K562 (cell line): ENCODE results near the gene DCAF10. TPM values are rescaled to one million over a fixed set of nuclear protein-coding genes. Genes with fewer than 3 reads are reported as not detected.

ENCODE experiments used
- KDM2B ChIP-seq: fragments of 250-450 bp; sonication (Bioruptor Pico); IDR thresholded peaks from 2 replicates; pipeline ENCODE4 v1.8.0; 2021; ENCODE audit warnings: mild to moderate bottlenecking, moderate library complexity
- MBD2 ChIP-seq: sonication (generic); IDR thresholded peaks from 2 replicates; pipeline ENCODE4 v1.6.1; 2016; ENCODE audit warnings: low read depth, borderline replicate concordance
- RAD51 ChIP-seq: fragments of 450-650 bp; IDR thresholded peaks from 2 replicates; pipeline ENCODE4 v1.7.1; 2016; ENCODE audit warnings: low read depth, mild to moderate bottlenecking, borderline replicate concordance
- RBM14 ChIP-seq: fragments of 200-400 bp; formaldehyde crosslinking; IDR thresholded peaks from 2 replicates; pipeline ENCODE4 v1.6.1; 2018; ENCODE audit warnings: low read depth, mild to moderate bottlenecking, low read length, moderate library complexity, borderline replicate concordance; ENCODE audit not compliant: insufficient read depth
- SMC3 ChIP-seq: conservative IDR thresholded peaks from 2 replicates; pipeline ENCODE4 v1.6.1; 2011; ENCODE audit warnings: low read depth, low read length, improper control_type of control experiment; ENCODE audit not compliant: insufficient read depth
- YY1 ChIP-seq, 3 experiments: IDR thresholded peaks; 2 replicates each; pipeline ENCODE4 v1.6.1; 2011; ENCODE audit warnings: low read length in 2 of 3, mild to moderate bottlenecking in 2 of 3, moderate library complexity in 2 of 3, borderline replicate concordance in 1 of 3, control low read depth in 1 of 3, low read depth in 1 of 3; ENCODE audit not compliant: insufficient read depth in 3 of 3, insufficient replicate concordance in 2 of 3, control insufficient read depth in 1 of 3, insufficient read length in 1 of 3; ENCODE audit errors: extremely low read depth in 1 of 3
- ZNF277 ChIP-seq: fragments of 250-450 bp; sonication (Bioruptor Pico); IDR thresholded peaks from 2 replicates; pipeline ENCODE4 v1.8.0; 2022; ENCODE audit warnings: inconsistent platforms, mild to moderate bottlenecking, moderate library complexity, borderline replicate concordance
- ZNF407 ChIP-seq: fragments of 450-650 bp; IDR thresholded peaks from 2 replicates; pipeline ENCODE4 v1.6.1; 2016; ENCODE audit warnings: low read depth
- polyA plus RNA-seq, 8 experiments: library from polyadenylated mRNA; depleted of rRNA in 4 of 8; stranded (reverse) in 5 of 8; unstranded in 3 of 8; fragments of >200 nt; fragmentation: Nextera tagmentation in 2 of 8; fragmentation: Illumina TruSeq in 1 of 8; extraction: Ambion mirVana in 2 of 8; extraction: Trizol in 1 of 8; gene quantifications; 2 replicates each; pipeline versions ENCODE4 v1.2.1 to v1.2.3, GENCODE V29; 2011 to 2014; ENCODE audit warnings: inconsistent platforms in 1 of 8, missing spikeins in 1 of 8
- total RNA-seq, 7 experiments: library from RNA; depleted of rRNA in 6 of 7; stranded (reverse); fragments of >200 nt in 6 of 7; fragmentation: Illumina TruSeq in 2 of 7; extraction: Trizol in 2 of 7; gene quantifications; 2 replicates each; pipeline versions ENCODE4 v1.2.1 to v1.2.3, GENCODE V29; 2011 to 2021; ENCODE audit warnings: low replicate concordance in 1 of 7

The DCAF10 gene
- total and polyA plus RNA-seq, 9 of the 15 experiments (the other 6 are each of a cell fraction or from before 2014, with no cell fraction given) = 6.8 to 40.1 (median 16.9) TPM

- peak; percentile 66; the same call in 1 of the 2 replicates for TF ChIP-seq ZNF407
- no peak for TF ChIP-seq RAD51
- TF ChIP-seq RBM14 = no peak
- no peak for TF ChIP-seq SMC3
- TF ChIP-seq MBD2 = no peak
- no peak for TF ChIP-seq KDM2B (CRISPR knock-in tag)
- TF ChIP-seq YY1 (IDR thresholded peaks at IDR 0.05; ENCODE audit: borderline replicate concordance in 1 of 3, control insufficient read depth in 1 of 3, extremely low read depth in 1 of 3, insufficient read depth in 3 of 3, insufficient read length in 1 of 3, insufficient replicate concordance in 2 of 3, low read depth in 1 of 3, low read length in 2 of 3) = no peak
- TF ChIP-seq ZNF277 (CRISPR knock-in tag) = no peak
These were observed 41.9 kb upstream of the DCAF10 start (continued) for GRCh38 chr9:37758747-37759146.
